Hepatocyte (in vitro differentiated cells): Measurements from ENCODE around the gene PARK7. TPM values are rescaled to one million over a fixed set of nuclear protein-coding genes. Genes with fewer than 3 reads are reported as not detected.

Experiments
- DNase-seq: peaks from one replicate; pipeline ENCODE4 v3.0.0-alpha.2; 2016; ENCODE audit warnings: low spot score
- H2AFZ ChIP-seq: fragments of 200-600 bp; sonication (generic); 2 replicates; pipeline ENCODE4 v1.6.0; 2016; ENCODE audit warnings: antibody characterized with exemption, mild to moderate bottlenecking
- H3K27ac ChIP-seq: fragments of 200-600 bp; sonication (generic); 2 replicates; pipeline ENCODE4 v1.5.1; 2016; ENCODE audit warnings: mild to moderate bottlenecking
- H3K27me3 ChIP-seq: fragments of 200-600 bp; sonication (generic); 2 replicates; pipeline ENCODE4 v1.6.1; 2016
- H3K36me3 ChIP-seq: fragments of 200-600 bp; sonication (generic); replicated peaks from 2 replicates; pipeline ENCODE4 v1.5.1; 2016; ENCODE audit warnings: low read depth; ENCODE audit not compliant: insufficient read depth
- H3K4me1 ChIP-seq: fragments of 200-600 bp; sonication (generic); 2 replicates; pipeline ENCODE4 v1.5.1; 2016; ENCODE audit warnings: mild to moderate bottlenecking, moderate library complexity; ENCODE audit not compliant: insufficient read depth
- H3K4me2 ChIP-seq: fragments of 200-600 bp; sonication (generic); 2 replicates; pipeline ENCODE4 v1.6.0; 2016
- H3K4me3 ChIP-seq: fragments of 200-600 bp; sonication (generic); 2 replicates; pipeline ENCODE4 v1.5.1; 2016; ENCODE audit warnings: mild to moderate bottlenecking
- H3K79me2 ChIP-seq: fragments of 200-600 bp; sonication (generic); 2 replicates; pipeline ENCODE4 v1.6.0; 2017; ENCODE audit warnings: mild to moderate bottlenecking
- H3K9me2 ChIP-seq: fragments of 200-600 bp; sonication (generic); replicated peaks from 2 replicates; pipeline ENCODE4 v1.6.0; 2017; ENCODE audit warnings: mild to moderate bottlenecking; ENCODE audit not compliant: insufficient read depth
- H3K9me3 ChIP-seq: fragments of 200-600 bp; sonication (generic); 2 replicates; pipeline ENCODE4 v1.5.1; 2016; ENCODE audit warnings: low read depth, mild to moderate bottlenecking
- H4K20me1 ChIP-seq: fragments of 200-600 bp; sonication (generic); 2 replicates; pipeline ENCODE4 v1.6.0; 2016; ENCODE audit warnings: mild to moderate bottlenecking; ENCODE audit not compliant: insufficient read depth, poor library complexity, severe bottlenecking
- EZH2 ChIP-seq: fragments of 200-600 bp; sonication (generic); IDR thresholded peaks from 2 replicates; pipeline ENCODE4 v1.6.1; 2016; ENCODE audit warnings: antibody characterized with exemption, mild to moderate bottlenecking, borderline replicate concordance
- EZH2phosphoT487 ChIP-seq: fragments of 200-600 bp; sonication (generic); IDR thresholded peaks from one replicate; pipeline ENCODE4 v1.6.1; 2018; ENCODE audit warnings: antibody characterized with exemption, mild to moderate bottlenecking, low read depth, moderate library complexity; ENCODE audit not compliant: unreplicated experiment, severe bottlenecking
- WGBS: methylation state at CpG from one replicate; pipeline ENCODE4 v1.1.6; 2016; ENCODE audit warnings: low lambda C conversion rate; ENCODE audit errors: missing lambda C conversion rate; 5-methylcytosine and 5-hydroxymethylcytosine counted together
- polyA plus RNA-seq: library from polyadenylated mRNA; unstranded; fragments of >200 nt; fragmentation: Nextera tagmentation; extraction: Ambion mirVana; gene quantifications from 2 replicates; pipeline ENCODE4 v1.2.1, GENCODE V29; 2016
- total RNA-seq: library from RNA; depleted of rRNA; stranded (reverse); fragments of >200 nt; gene quantifications from 2 replicates; pipeline ENCODE4 v1.2.3, GENCODE V29; 2014
- TF ChIP-seq, protein P1 (sequence below): fragments of 200-600 bp; sonication (generic); IDR thresholded peaks from 2 replicates; pipeline ENCODE4 v1.5.1; 2016; ENCODE audit warnings: antibody characterized with exemption, mild to moderate bottlenecking; ENCODE audit not compliant: poor library complexity

PARK7 gene
- total and polyA plus RNA-seq, 2 experiments from 2014 or later, result 166 to 395 TPM

- H3K79me2 ChIP-seq, result peaks cover 65% of the 10 kb centered on the region
- no peak overlapping the region for H3K4me3 ChIP-seq
- WGBS, result 85% methylated on average over 7 of the region's 7 CpGs
- DNase-seq, result no peak
- peaks cover 21% of the 10 kb centered on the region for H3K4me1 ChIP-seq
- no peaks in the 10 kb centered on the region for H3K27me3 ChIP-seq
- H3K9me2 ChIP-seq, result no peaks in the 10 kb centered on the region
- TF ChIP-seq, protein P1, sequence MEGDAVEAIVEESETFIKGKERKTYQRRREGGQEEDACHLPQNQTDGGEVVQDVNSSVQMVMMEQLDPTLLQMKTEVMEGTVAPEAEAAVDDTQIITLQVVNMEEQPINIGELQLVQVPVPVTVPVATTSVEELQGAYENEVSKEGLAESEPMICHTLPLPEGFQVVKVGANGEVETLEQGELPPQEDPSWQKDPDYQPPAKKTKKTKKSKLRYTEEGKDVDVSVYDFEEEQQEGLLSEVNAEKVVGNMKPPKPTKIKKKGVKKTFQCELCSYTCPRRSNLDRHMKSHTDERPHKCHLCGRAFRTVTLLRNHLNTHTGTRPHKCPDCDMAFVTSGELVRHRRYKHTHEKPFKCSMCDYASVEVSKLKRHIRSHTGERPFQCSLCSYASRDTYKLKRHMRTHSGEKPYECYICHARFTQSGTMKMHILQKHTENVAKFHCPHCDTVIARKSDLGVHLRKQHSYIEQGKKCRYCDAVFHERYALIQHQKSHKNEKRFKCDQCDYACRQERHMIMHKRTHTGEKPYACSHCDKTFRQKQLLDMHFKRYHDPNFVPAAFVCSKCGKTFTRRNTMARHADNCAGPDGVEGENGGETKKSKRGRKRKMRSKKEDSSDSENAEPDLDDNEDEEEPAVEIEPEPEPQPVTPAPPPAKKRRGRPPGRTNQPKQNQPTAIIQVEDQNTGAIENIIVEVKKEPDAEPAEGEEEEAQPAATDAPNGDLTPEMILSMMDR, result no peak
- no peak for TF ChIP-seq EZH2
- TF ChIP-seq EZH2phosphoT487, result no peak
- H3K27ac ChIP-seq, result no peak overlapping the region
- no peak overlapping the region for H2AFZ ChIP-seq
- H4K20me1 ChIP-seq, result peaks cover 28% of the 10 kb centered on the region
- no peak overlapping the region for H3K4me2 ChIP-seq
- H3K9me3 ChIP-seq, result no peaks in the 10 kb centered on the region
- H3K36me3 ChIP-seq, result peaks cover 3% of the 10 kb centered on the region
Measured at GRCh38 chr1:8011923-8012858, 50.7 kb downstream of the PARK7 start.

GRCh38 chr1:8012955-8013354 lies 51.4 kb downstream of the PARK7 start:
- no peak overlapping the region for H2AFZ ChIP-seq
- no peaks in the 10 kb centered on the region for H3K9me3 ChIP-seq
- peaks cover 3% of the 10 kb centered on the region for H3K36me3 ChIP-seq
- H3K9me2 ChIP-seq, result no peaks in the 10 kb centered on the region
- no peaks in the 10 kb centered on the region for H3K27me3 ChIP-seq
- H3K27ac ChIP-seq, result no peak overlapping the region
- DNase-seq, result no peak
- H3K4me2 ChIP-seq, result no peak overlapping the region
- WGBS, result 91% methylated on average over 4 of the region's 4 CpGs
- peaks cover 31% of the 10 kb centered on the region for H4K20me1 ChIP-seq
- no peak overlapping the region for H3K4me3 ChIP-seq
- peaks cover 72% of the 10 kb centered on the region for H3K79me2 ChIP-seq
- peaks cover 29% of the 10 kb centered on the region for H3K4me1 ChIP-seq
- TF ChIP-seq EZH2phosphoT487 (no peak), EZH2 (no peak)
- TF ChIP-seq, protein P1, result no peak

- Histone ChIP-seq H3K4me1 (peaks cover 33% of the 10 kb centered on the region), H4K20me1 (peaks cover 31% of the 10 kb centered on the region), H3K27me3 (no peaks in the 10 kb centered on the region), H3K4me3 (no peak overlapping the region), H2AFZ (no peak overlapping the region), H3K79me2 (peaks cover 77% of the 10 kb centered on the region), H3K27ac (no peak overlapping the region), H3K4me2 (no peak overlapping the region), H3K9me2 (no peaks in the 10 kb centered on the region), H3K9me3 (no peaks in the 10 kb centered on the region), H3K36me3 (peaks cover 3% of the 10 kb centered on the region)
- no peak for DNase-seq
- 94% methylated on average over 11 of the region's 11 CpGs for WGBS
- no peak for TF ChIP-seq EZH2phosphoT487
- no peak for TF ChIP-seq EZH2
- TF ChIP-seq, protein P1, result no peak
Measured at GRCh38 chr1:8013399-8013798, 51.9 kb downstream of the PARK7 start.
